ENCODE results near the gene LY6G6C. TPM values are rescaled to one million over a fixed set of nuclear protein-coding genes. Genes with fewer than 3 reads are reported as not detected.

The LY6G6C gene
- total RNA-seq, 2 experiments from 2014 or later, result not detected

DNA sequence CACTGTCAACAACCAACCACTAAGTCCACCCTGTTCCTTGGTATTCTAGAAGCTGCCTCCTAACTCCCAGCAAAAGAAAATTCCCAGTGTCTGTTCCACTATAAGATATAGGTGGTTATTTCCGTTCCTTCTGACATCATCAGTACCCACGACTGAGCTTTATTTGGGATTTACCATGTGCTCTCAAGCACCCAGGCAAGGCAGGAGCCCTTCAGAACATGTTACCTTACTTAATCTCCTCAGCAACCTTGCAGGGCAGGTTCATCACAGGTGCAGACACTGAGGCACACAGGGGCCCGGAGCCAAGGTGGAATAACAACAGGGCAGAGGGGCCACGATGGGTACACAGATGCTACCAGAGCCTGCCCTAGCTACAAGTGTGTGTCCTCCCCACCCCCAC, 29.2 kb downstream of the LY6G6C start:
- ChIA-PET POLR2A (interaction anchor here (1.1 to 4.1 kb wide), 4 partner anchors 10 to 86 kb away, joined by 3 to 15 read pairs (median 4); partner anchors contain the start of genes ABHD16A and MSH5), CTCF (no interaction called here)
- Mint-ChIP-seq H3K27ac (no peak overlapping the region), H3K36me3 (ENCODE audit: low read depth) (peaks cover 55% of the 10 kb centered on the region), H3K4me3 (no peak overlapping the region), H3K4me1 (peaks cover 7% of the 10 kb centered on the region), H3K27me3 (no peaks in the 10 kb centered on the region), H3K9me3 (no peaks in the 10 kb centered on the region)
- DNase-seq, result no peak

DNA sequence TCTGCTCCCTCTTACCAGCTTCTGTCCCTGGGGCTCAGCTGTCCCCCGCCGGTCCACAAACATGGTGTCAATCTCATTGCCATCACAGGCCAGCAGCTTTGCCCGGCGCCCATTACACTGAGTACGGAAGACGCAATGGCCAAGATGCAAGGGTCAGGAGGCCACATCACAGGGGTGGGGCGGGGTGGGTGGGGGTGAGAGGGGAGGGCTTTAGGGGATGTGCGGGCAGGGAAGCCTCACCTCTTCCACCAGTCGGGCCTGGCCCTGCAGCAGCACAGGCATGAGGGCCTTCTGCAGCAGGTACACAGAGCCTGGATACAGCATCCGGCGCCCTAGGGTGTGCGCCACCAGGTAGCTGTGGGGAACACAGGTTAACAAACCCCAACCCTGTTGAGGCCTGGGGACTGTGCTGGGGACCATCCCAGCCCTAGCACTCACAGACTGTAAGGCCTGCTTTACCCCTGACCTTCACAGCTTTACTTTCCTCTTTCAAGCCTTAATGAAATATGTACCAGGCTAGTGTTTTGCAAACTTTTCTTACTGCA, 29.9 kb downstream of the LY6G6C start:
- no peaks in the 10 kb centered on the region for H3K27me3 Mint-ChIP-seq
- peaks cover 3% of the 10 kb centered on the region for H3K4me1 Mint-ChIP-seq
- no peak overlapping the region for H3K4me3 Mint-ChIP-seq
- H3K36me3 Mint-ChIP-seq (ENCODE audit: low read depth), result peaks cover 49% of the 10 kb centered on the region
- no peaks in the 10 kb centered on the region for H3K9me3 Mint-ChIP-seq
- H3K27ac Mint-ChIP-seq, result no peak overlapping the region
- ChIA-PET CTCF (no interaction called here), POLR2A (interaction anchor here (1.1 to 4.1 kb wide), 5 partner anchors 10 to 87 kb away, joined by 3 to 15 read pairs (median 4); partner anchors contain the start of genes ABHD16A and MSH5)
- no peak for DNase-seq

DNA sequence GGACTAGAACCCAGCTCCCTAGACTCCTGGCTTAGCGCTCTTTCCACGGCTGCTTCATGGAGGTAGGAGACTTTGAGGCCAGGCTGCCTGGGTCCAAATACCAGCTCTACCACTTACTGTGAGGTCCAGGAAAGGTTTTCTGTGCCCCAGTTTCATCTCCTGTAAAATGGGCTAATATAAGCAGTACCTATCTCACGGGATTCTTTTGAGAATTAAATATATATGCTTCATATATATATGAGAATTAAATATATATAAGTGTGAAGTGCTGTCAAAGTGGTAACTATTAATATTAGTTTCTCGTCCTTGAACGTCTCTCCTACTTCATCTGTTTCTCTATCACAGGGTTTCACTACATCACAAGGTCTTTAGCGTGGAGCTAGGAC, 30.5 kb downstream of the LY6G6C start:
- peaks cover 3% of the 10 kb centered on the region for H3K4me1 Mint-ChIP-seq
- no peaks in the 10 kb centered on the region for H3K9me3 Mint-ChIP-seq
- no peak for DNase-seq
- ChIA-PET CTCF (interaction anchor here (0.7 to 1.6 kb wide), 2 partner anchors 10 to 46 kb away, joined by 4 to 7 read pairs; partner anchors contain the start of gene LY6G5C), POLR2A (interaction anchor here (1.2 to 4.1 kb wide), 4 partner anchors 10 to 49 kb away, joined by 3 to 15 read pairs (median 4); partner anchors contain the start of genes ABHD16A, LY6G5C and MSH5)
- no peak overlapping the region for H3K4me3 Mint-ChIP-seq
- no peaks in the 10 kb centered on the region for H3K27me3 Mint-ChIP-seq
- peaks cover 50% of the 10 kb centered on the region for H3K36me3 Mint-ChIP-seq (ENCODE audit: low read depth)
- H3K27ac Mint-ChIP-seq, result no peak overlapping the region

DNA sequence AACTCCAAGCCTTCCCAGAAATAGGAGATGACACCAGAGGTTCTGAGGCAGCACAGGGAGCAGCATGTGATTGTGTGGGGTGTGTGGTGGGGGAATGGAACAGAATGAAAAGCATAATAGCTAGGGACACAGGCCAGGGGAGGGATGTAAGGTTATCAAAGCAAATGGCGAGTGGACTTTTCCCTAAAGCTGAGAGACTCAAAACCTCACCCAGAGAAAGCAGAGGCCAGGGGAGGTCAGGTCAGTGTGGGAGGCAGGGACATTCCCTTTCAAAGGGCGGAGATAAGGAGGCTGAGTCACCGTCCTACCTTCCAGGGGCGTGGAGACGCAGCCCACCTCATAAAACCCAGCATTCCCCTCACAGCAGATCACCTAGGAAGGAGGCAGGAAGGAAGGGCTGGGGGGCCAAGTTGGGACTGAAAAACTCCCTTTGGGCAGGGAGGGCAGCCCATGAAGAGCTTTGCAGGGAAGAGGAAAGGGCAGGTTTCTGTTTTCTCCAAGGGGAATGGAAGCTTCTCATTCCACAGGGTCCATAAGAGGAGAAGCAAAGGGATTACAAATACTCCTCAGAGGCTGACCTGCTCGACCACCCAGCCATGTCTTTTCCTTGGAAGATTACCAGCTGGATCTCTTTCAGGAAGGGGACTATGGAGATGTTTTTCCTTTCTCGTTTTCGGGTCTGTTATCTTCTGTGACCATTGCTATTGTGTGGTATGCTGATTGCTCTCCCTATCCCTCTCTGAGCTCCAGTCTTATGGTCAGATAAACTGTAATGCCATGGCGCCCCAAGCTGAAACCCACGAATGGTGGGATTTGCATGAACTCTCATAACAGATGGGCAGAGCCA, 31.1 kb downstream of the LY6G6C start:
- Mint-ChIP-seq H3K36me3 (ENCODE audit: low read depth) (peaks cover 51% of the 10 kb centered on the region), H3K27ac (peak overlapping the region; percentile 9)
- CTCF ChIA-PET, result interaction anchor here (0.6 to 1.6 kb wide), 6 partner anchors 9 to 211 kb away, joined by 3 to 7 read pairs (median 4); partner anchors contain the start of genes CLIC1 and LY6G5C

DNA sequence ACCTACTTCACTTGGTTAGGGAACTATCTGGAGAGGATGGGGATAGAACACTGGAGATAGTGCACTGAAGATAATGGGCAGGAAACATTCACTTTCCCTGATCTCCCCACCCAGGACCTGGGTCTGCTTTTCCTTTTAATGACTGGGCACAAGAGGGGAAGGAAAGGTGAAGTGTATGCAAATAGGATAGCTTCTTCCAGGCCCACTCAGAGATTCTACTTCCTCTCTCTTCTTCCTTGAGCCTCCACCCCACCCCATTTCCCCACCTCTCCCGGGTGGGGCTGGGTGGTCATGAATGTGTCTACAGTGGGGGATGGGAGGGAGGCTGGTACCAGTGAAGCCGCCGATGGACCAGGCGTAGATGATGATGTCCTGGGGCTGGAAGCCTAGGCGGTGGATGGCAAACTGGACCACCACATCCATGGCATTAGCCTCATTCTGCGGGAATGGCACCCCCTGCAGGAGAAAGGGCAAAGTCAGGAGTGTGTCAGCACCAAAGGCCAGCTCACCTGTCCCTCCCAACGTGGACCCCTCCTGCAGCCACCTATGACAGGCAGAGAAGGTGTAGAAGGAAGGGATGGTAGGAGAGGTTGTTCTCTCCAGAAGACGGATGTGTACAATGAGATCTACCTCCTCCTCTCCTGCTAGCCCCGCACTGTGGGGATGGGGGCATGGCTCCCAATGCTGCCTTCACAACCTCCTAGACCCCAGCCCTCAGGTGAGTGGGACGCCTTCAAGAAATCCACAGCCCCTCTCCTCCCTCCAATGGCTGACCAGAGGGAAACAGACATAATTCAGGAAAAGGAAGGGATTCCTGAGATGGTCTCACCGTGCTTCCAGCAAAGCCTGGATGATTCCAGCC, 32.1 kb downstream of the LY6G6C start:
- no peaks in the 10 kb centered on the region for H3K27me3 Mint-ChIP-seq
- POLR2A ChIA-PET, result interaction anchor here (1.0 to 4.1 kb wide), 3 partner anchors 8 to 17 kb away, joined by 4 to 15 read pairs (median 4); partner anchors contain the start of genes ABHD16A and LY6G5C
- no peak overlapping the region for H3K4me3 Mint-ChIP-seq
- H3K9me3 Mint-ChIP-seq, result no peaks in the 10 kb centered on the region
- CTCF ChIA-PET, result interaction anchor here (0.6 to 1.6 kb wide), 6 partner anchors 8 to 212 kb away, joined by 3 to 7 read pairs (median 4); partner anchors contain the start of genes CLIC1 and LY6G5C
- no peak for DNase-seq
- H3K36me3 Mint-ChIP-seq (ENCODE audit: low read depth), result peaks cover 46% of the 10 kb centered on the region
- H3K27ac Mint-ChIP-seq, result no peak overlapping the region
- peaks cover 3% of the 10 kb centered on the region for H3K4me1 Mint-ChIP-seq

More for the DNA sequence above, 31.1 kb downstream of the LY6G6C start:
- POLR2A ChIA-PET, result interaction anchor here (1.0 to 4.1 kb wide), 5 partner anchors 9 to 49 kb away, joined by 3 to 15 read pairs (median 4); partner anchors contain the start of genes ABHD16A, LY6G5C and MSH5
- Mint-ChIP-seq H3K9me3 (no peaks in the 10 kb centered on the region), H3K4me1 (peaks cover 3% of the 10 kb centered on the region), H3K4me3 (no peak overlapping the region), H3K27me3 (no peaks in the 10 kb centered on the region)
- DNase-seq, result no peak

DNA sequence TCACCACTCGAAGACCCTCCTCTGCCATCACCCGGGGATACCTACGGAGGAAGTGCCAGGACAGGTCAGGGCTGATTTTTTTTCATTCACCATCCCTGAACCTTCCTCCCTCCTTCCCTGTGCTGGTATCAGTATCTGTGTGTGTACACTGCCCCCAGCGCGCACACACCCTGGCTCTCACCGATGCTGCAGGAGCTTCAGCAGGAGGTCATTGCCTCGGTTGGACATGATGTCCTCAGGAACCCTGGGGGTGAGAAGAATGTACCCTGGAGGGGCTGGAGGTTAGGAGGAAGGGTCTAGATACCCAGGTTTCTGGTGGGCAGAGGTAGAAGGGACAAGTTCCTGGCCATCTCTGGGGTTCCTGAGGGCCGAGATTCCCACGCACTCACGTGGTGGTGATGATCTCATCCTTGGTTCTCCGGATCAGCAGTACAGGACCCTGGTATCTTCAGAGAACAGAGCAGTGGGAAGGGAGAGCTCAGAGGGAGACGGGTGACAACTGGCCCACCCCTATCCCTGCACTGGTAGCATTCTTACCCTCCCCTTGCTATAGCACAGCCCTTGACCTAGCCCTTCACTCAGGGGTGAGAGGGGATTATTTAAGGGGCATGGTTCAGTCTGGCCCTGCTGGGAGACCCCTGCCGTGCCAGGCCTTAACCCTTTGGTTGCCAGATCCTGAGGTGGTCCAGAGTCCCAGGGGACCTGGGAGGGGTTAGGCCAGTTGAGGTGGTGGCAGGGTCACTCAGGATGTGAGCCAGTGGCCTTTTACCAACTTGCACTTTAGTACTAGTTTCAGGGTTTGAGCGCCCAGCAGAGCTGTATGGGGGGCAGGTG, 33.5 kb downstream of the LY6G6C start:
- H3K36me3 Mint-ChIP-seq (ENCODE audit: low read depth), result peaks cover 39% of the 10 kb centered on the region
- no peak overlapping the region for H3K4me3 Mint-ChIP-seq
- peaks cover 3% of the 10 kb centered on the region for H3K4me1 Mint-ChIP-seq
- DNase-seq, result no peak
- H3K9me3 Mint-ChIP-seq, result no peaks in the 10 kb centered on the region
- ChIA-PET CTCF (interaction anchor here (1.0 kb wide), 1 partner anchor 16 kb away, joined by 4 read pairs; no protein-coding TSS in a partner anchor), POLR2A (interaction anchor here (1.0 to 1.2 kb wide), 2 partner anchors 21 to 24 kb away, joined by 3 read pairs; no protein-coding TSS in a partner anchor)
- H3K27ac Mint-ChIP-seq, result no peak overlapping the region
- no peaks in the 10 kb centered on the region for H3K27me3 Mint-ChIP-seq

DNA sequence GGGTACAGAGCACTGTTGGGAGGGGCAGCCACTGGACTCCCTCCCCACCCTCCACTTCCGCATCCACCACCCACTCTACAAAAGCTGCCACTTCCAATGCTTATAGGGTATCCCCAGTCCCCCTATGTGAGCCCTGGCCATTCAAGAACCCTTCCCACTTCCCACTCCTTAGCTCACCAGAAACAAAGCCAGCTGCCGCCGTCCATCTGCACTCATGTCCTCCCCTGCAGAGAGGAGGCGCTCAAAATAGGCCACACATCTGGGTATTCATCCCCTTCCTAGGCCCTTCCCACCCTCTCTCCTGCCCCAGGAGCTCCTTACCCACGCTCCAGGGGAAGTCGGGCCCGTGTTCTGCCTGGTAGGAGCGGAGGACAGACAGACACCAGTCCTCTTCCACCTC, 34.2 kb downstream of the LY6G6C start:
- DNase-seq, result no peak
- ChIA-PET CTCF (no interaction called here), POLR2A (interaction anchor here (1.0 to 1.2 kb wide), 2 partner anchors 21 to 24 kb away, joined by 3 read pairs; no protein-coding TSS in a partner anchor)
- H3K9me3 Mint-ChIP-seq, result no peaks in the 10 kb centered on the region
- H3K27me3 Mint-ChIP-seq, result no peaks in the 10 kb centered on the region
- H3K4me3 Mint-ChIP-seq, result no peak overlapping the region
- H3K36me3 Mint-ChIP-seq (ENCODE audit: low read depth), result peaks cover 33% of the 10 kb centered on the region
- peaks cover 3% of the 10 kb centered on the region for H3K4me1 Mint-ChIP-seq
- no peak overlapping the region for H3K27ac Mint-ChIP-seq

DNA sequence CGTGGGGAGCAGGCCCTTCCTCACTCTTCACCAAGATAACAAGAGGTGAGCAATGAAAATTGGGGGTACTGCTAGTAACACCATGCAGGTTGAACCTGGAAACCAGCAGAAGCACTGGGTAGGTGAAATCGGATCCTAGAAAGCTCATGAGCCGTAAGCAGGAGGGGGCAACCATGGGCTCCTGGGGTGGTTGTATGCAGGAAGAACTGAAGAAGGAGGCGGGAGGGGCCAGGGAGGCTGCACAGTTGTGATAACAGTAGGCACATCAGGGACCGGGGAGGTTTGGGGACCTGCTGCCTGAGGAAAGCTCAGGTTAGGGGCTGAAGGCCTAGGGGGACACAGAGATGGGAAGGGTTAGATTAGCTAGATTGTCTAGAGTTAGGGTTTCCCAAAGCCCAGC, 35.1 kb downstream of the LY6G6C start:
- H3K36me3 Mint-ChIP-seq (ENCODE audit: low read depth), result peaks cover 31% of the 10 kb centered on the region
- H3K4me3 Mint-ChIP-seq, result no peak overlapping the region
- no peak overlapping the region for H3K27ac Mint-ChIP-seq
- no peaks in the 10 kb centered on the region for H3K9me3 Mint-ChIP-seq
- no peak for DNase-seq
- POLR2A ChIA-PET, result interaction anchor here (1.1 to 1.9 kb wide), 2 partner anchors 17 to 52 kb away, joined by 3 to 5 read pairs; partner anchors contain the start of gene ABHD16A
- no peaks in the 10 kb centered on the region for H3K27me3 Mint-ChIP-seq
- peaks cover 7% of the 10 kb centered on the region for H3K4me1 Mint-ChIP-seq
- CTCF ChIA-PET, result interaction anchor here (1.7 kb wide), 1 partner anchor 266 kb away, joined by 3 read pairs; no protein-coding TSS in a partner anchor

DNA sequence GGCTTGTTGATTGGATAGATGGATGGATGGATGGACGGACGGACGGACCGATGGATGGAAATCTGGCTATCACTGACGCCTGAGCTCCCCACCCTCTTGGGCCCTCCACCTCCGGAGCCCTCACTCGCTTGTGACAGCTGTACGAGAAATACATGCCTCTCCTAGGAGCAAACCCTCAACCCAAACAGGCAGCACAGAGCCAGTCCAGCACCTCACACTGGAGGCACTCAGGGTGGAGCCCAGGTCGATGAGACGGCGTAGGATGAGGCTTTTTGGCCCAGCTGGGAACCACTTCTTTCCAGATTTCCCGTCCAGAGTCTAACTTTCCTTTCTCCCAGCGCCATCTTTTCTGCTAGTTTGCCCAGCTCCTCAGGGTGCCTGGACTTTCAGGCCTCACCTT, 38.0 kb downstream of the LY6G6C start:
- H3K27ac Mint-ChIP-seq, result no peak overlapping the region
- H3K27me3 Mint-ChIP-seq, result no peaks in the 10 kb centered on the region
- peaks cover 21% of the 10 kb centered on the region for H3K36me3 Mint-ChIP-seq (ENCODE audit: low read depth)
- no peak overlapping the region for H3K4me3 Mint-ChIP-seq
- DNase-seq, result no peak
- POLR2A ChIA-PET, result interaction anchor here (1.4 kb wide), 1 partner anchor 12 kb away, joined by 3 read pairs; no protein-coding TSS in a partner anchor
- CTCF ChIA-PET, result interaction anchor here (1.0 kb wide), 1 partner anchor 86 kb away, joined by 3 read pairs; no protein-coding TSS in a partner anchor
- H3K4me1 Mint-ChIP-seq, result peaks cover 27% of the 10 kb centered on the region
- H3K9me3 Mint-ChIP-seq, result no peaks in the 10 kb centered on the region

DNA sequence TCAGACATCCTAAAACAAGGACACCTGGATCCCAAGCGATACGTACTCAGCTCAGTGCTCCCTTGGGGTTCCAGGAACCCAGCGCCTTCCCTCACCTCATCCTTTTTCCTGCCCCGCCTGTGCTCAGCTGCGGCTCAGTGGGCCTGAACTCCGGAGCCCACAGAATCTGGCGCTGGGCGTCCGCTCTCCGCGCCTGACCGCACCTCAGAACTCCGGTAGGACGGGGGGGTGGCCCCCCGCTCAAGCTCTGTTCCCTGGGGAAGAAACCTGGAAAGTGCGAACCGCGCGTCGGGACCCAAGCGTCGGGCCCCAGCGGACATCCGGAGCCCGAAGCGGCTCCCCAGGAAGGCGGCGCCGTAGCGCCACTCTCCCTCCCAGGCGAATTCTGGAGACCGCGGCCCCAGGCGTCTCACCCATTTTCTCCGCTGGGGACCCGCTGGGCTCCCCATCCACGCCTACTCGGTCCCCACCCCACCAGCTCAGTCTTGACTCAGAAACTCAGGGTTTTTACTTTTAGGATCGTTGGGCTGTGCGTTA, 40.3 kb downstream of the LY6G6C start:
- ChIA-PET POLR2A (interaction anchor here (0.7 to 2.2 kb wide), 9 partner anchors 9 to 132 kb away, joined by 3 to 8 read pairs (median 4); partner anchors contain the start of genes BAG6 and MSH5), CTCF (interaction anchor here (0.6 to 2.1 kb wide), 9 partner anchors 9 to 182 kb away, joined by 3 to 11 read pairs (median 5); partner anchors contain the start of gene NEU1)
- Mint-ChIP-seq H3K36me3 (ENCODE audit: low read depth) (peaks cover 9% of the 10 kb centered on the region), H3K27ac (peak overlapping the region; percentile 46), H3K9me3 (no peaks in the 10 kb centered on the region), H3K27me3 (no peaks in the 10 kb centered on the region), H3K4me1 (peaks cover 38% of the 10 kb centered on the region), H3K4me3 (peak overlapping the region; percentile 74)
- peak; percentile 56 for DNase-seq
